ENCODE measurements around the gene BRSK2. TPM values are rescaled to one million over a fixed set of nuclear protein-coding genes. Genes with fewer than 3 reads are reported as not detected.

The BRSK2 gene
- total RNA-seq, 1 experiment from 2014 or later: 1.2 TPM

- CTCF ChIA-PET: no interaction called here
- Histone ChIP-seq H3K4me3 (ENCODE audit: low read length) (no peak overlapping the region), H3K36me3 (ENCODE audit: low read depth, low read length) (no peaks in the 10 kb centered on the region), H3F3A (ENCODE audit: low read length, unreplicated experiment) (no peaks in the 10 kb centered on the region), H3K4me2 (ENCODE audit: low read length) (no peak overlapping the region), H3K9me3 (ENCODE audit: low read length) (no peaks in the 10 kb centered on the region), H2AFZ (ENCODE audit: low read length) (no peak overlapping the region), H3K4me1 (ENCODE audit: insufficient read depth, low read length) (no peaks in the 10 kb centered on the region), H3K9me2 (replicated peaks; ENCODE audit: low read length) (no peaks in the 10 kb centered on the region), H3K9ac (ENCODE audit: low read length) (no peak overlapping the region), H3K27me3 (ENCODE audit: low read length) (no peaks in the 10 kb centered on the region), H4K20me1 (ENCODE audit: low read length) (no peaks in the 10 kb centered on the region), H3K79me2 (ENCODE audit: low read length) (no peaks in the 10 kb centered on the region), H3K27ac (ENCODE audit: low read length) (no peak overlapping the region)
- ATAC-seq (no peak), DNase-seq (no peak)
- TF ChIP-seq EZH2phosphoT487 (IDR thresholded peaks at IDR 0.05; ENCODE audit: borderline replicate concordance, low read length) (no peak), CTCF (conservative IDR thresholded peaks at IDR 0.05; ENCODE audit: low read depth, low read length) (no peak), EZH2 (IDR thresholded peaks at IDR 0.05; ENCODE audit: low read length, unreplicated experiment) (no peak)
- BruUV-seq (replicated peaks): no TSS peak
- intact Hi-C loops (cut with micrococcal nuclease): no loop called here
- POLR2A ChIA-PET (ENCODE audit: unreplicated experiment): no interaction called here
Observed at GRCh38 chr11:1463056-1463455, 73.3 kb downstream of the BRSK2 start.

GRCh38 chr11:1466784-1467183 is 77.0 kb downstream of the BRSK2 start:
- H3F3A ChIP-seq (ENCODE audit: low read length, unreplicated experiment): no peaks in the 10 kb centered on the region
- no peak overlapping the region for H3K4me2 ChIP-seq (ENCODE audit: low read length)
- H3K27ac ChIP-seq (ENCODE audit: low read length): no peak overlapping the region
- no peak overlapping the region for H3K9ac ChIP-seq (ENCODE audit: low read length)
- H3K4me1 ChIP-seq (ENCODE audit: insufficient read depth, low read length): no peaks in the 10 kb centered on the region
- H4K20me1 ChIP-seq (ENCODE audit: low read length): no peaks in the 10 kb centered on the region
- no TSS peak for BruUV-seq (replicated peaks)
- no peaks in the 10 kb centered on the region for H3K27me3 ChIP-seq (ENCODE audit: low read length)
- CTCF ChIA-PET: no interaction called here
- H3K79me2 ChIP-seq (ENCODE audit: low read length): no peaks in the 10 kb centered on the region
- no peak overlapping the region for H3K4me3 ChIP-seq (ENCODE audit: low read length)
- intact Hi-C loops (cut with micrococcal nuclease): no loop called here
- no peak for TF ChIP-seq EZH2phosphoT487 (IDR thresholded peaks at IDR 0.05; ENCODE audit: borderline replicate concordance, low read length)
- no peaks in the 10 kb centered on the region for H3K9me2 ChIP-seq (replicated peaks; ENCODE audit: low read length)
- no peak overlapping the region for H2AFZ ChIP-seq (ENCODE audit: low read length)
- H3K36me3 ChIP-seq (ENCODE audit: low read depth, low read length): no peaks in the 10 kb centered on the region
- DNase-seq (no peak), ATAC-seq (no peak)
- POLR2A ChIA-PET (ENCODE audit: unreplicated experiment): no interaction called here
- no peaks in the 10 kb centered on the region for H3K9me3 ChIP-seq (ENCODE audit: low read length)

GRCh38 chr11:1467270-1467669 is 77.5 kb downstream of the BRSK2 start:
- Histone ChIP-seq H3F3A (ENCODE audit: low read length, unreplicated experiment) (no peaks in the 10 kb centered on the region), H3K9me3 (ENCODE audit: low read length) (no peaks in the 10 kb centered on the region), H3K4me1 (ENCODE audit: insufficient read depth, low read length) (no peaks in the 10 kb centered on the region), H3K27ac (ENCODE audit: low read length) (no peak overlapping the region), H3K4me2 (ENCODE audit: low read length) (no peak overlapping the region), H3K36me3 (ENCODE audit: low read depth, low read length) (no peaks in the 10 kb centered on the region), H3K9ac (ENCODE audit: low read length) (no peak overlapping the region), H3K4me3 (ENCODE audit: low read length) (no peak overlapping the region), H3K79me2 (ENCODE audit: low read length) (no peaks in the 10 kb centered on the region), H2AFZ (ENCODE audit: low read length) (no peak overlapping the region), H3K9me2 (replicated peaks; ENCODE audit: low read length) (no peaks in the 10 kb centered on the region), H4K20me1 (ENCODE audit: low read length) (no peaks in the 10 kb centered on the region), H3K27me3 (ENCODE audit: low read length) (no peaks in the 10 kb centered on the region)
- ChIA-PET POLR2A (ENCODE audit: unreplicated experiment) (no interaction called here), CTCF (no interaction called here)
- no TSS peak for BruUV-seq (replicated peaks)
- DNase-seq (no peak), ATAC-seq (no peak)
- TF ChIP-seq EZH2 (IDR thresholded peaks at IDR 0.05; ENCODE audit: low read length, unreplicated experiment) (no peak), EZH2phosphoT487 (IDR thresholded peaks at IDR 0.05; ENCODE audit: borderline replicate concordance, low read length) (no peak), CTCF (conservative IDR thresholded peaks at IDR 0.05; ENCODE audit: low read depth, low read length) (no peak)
- intact Hi-C loops (cut with micrococcal nuclease): no loop called here
